HuH-7 (cell line): ENCODE results near the gene FAM240A.

Experiments
- DNase-seq: peaks from one replicate; pipeline ENCODE4 v3.0.0; 2011; ENCODE audit warnings: low spot score

FAM240A gene

GRCh38 chr3:46626039-46626438 is 13.7 kb downstream of the FAM240A start:
- DNase-seq, result no peak

GRCh38 chr3:46627078-46627477 is 14.8 kb downstream of the FAM240A start:
- DNase-seq, result no peak

GRCh38 chr3:46628901-46629369 is 16.6 kb downstream of the FAM240A start:
- DNase-seq, result no peak

- peak; percentile 46 for DNase-seq
Measured at GRCh38 chr3:46629551-46630517, 17.5 kb downstream of the FAM240A start.

- DNase-seq, result peak; percentile 52
Measured at GRCh38 chr3:46632792-46633191, 20.5 kb downstream of the FAM240A start.

- no peak for DNase-seq
Measured at GRCh38 chr3:46634856-46635255, 22.5 kb downstream of the FAM240A start.

GRCh38 chr3:46639221-46639620 is 26.9 kb downstream of the FAM240A start:
- no peak for DNase-seq

- DNase-seq, result no peak
Measured at GRCh38 chr3:46640927-46641326, 28.6 kb downstream of the FAM240A start.

- DNase-seq, result no peak
Measured at GRCh38 chr3:46642971-46643370, 30.6 kb downstream of the FAM240A start.

GRCh38 chr3:46643701-46644100 is 31.4 kb downstream of the FAM240A start:
- no peak for DNase-seq

GRCh38 chr3:46646700-46647099 is 34.4 kb downstream of the FAM240A start:
- DNase-seq, result no peak

GRCh38 chr3:46648096-46648495 is 35.8 kb downstream of the FAM240A start:
- DNase-seq, result no peak

- no peak for DNase-seq
Measured at GRCh38 chr3:46649436-46649835, 37.1 kb downstream of the FAM240A start.

- no peak for DNase-seq
Measured at GRCh38 chr3:46651084-46651483, 38.8 kb downstream of the FAM240A start.

- no peak for DNase-seq
Measured at GRCh38 chr3:46655271-46655670, 42.9 kb downstream of the FAM240A start.

GRCh38 chr3:46656778-46657556 is 44.6 kb downstream of the FAM240A start:
- no peak for DNase-seq

GRCh38 chr3:46659285-46659684 is 47.0 kb downstream of the FAM240A start:
- no peak for DNase-seq

- DNase-seq, result no peak
Measured at GRCh38 chr3:46660003-46660402, 47.7 kb downstream of the FAM240A start.

GRCh38 chr3:46660543-46661523 is 48.5 kb downstream of the FAM240A start:
- DNase-seq, result peak; percentile 18

GRCh38 chr3:46661776-46662766 is 49.7 kb downstream of the FAM240A start:
- peak; percentile 5 for DNase-seq
